GM12878 (cell line): Measurements from ENCODE around the gene HNRNPA1. TPM values are rescaled to one million over a fixed set of nuclear protein-coding genes. Genes with fewer than 3 reads are reported as not detected.

Experiments
- ATAC-seq: fragments of 200-7000 bp; cut with Tn5 transposase; 3 replicates; pipeline ENCODE4 v1.9.1; 2020; ENCODE audit warnings: mild to moderate bottlenecking, moderate library complexity
- BruUV-seq: library from RNA; stranded (reverse); fragments of 400-500 nt; replicated peaks from 2 replicates; lab custom pipeline; 2021; lab: Mats Ljungman, UMichigan
- CTCF ChIA-PET: fragments of 300-600 bp; sonication (Branson Sonifier 250); formaldehyde crosslinking; extraction: SDS; loops from one replicate; lab custom pipeline; 2021; ENCODE audit warnings: inconsistent platforms; lab: Yijun Ruan, JAX
- POLR2A ChIA-PET: fragments of 350-600 bp; formaldehyde crosslinking; extraction: SDS; loops from one replicate; lab custom pipeline; 2021; ENCODE audit warnings: inconsistent platforms; lab: Charles Lee
- RAD21 ChIA-PET: fragments of 300-600 bp; sonication (Branson Sonifier 250); formaldehyde crosslinking; loops from one replicate; lab custom pipeline; 2023; ENCODE audit warnings: antibody characterized with exemption; ENCODE audit not compliant: unreplicated experiment; lab: Charles Lee
- SMC1A ChIA-PET: fragments of 300-600 bp; sonication (Branson Sonifier 250); formaldehyde crosslinking; loops from one replicate; lab custom pipeline; 2023; ENCODE audit not compliant: unreplicated experiment, uncharacterized antibody; lab: Charles Lee
- DNase-seq: peaks from one replicate; pipeline ENCODE4 v3.0.0-alpha.2; 2011; ENCODE audit warnings: low read depth, low spot score
- FAIRE-seq: peaks from 3 replicates; lab custom pipeline; 2011; peaks lifted over from hg19 to GRCh38; lab: Jason Lieb, UNC
- H2AFZ ChIP-seq: 2 replicates; pipeline ENCODE4 v1.6.0; 2011; ENCODE audit warnings: low read depth, low read length, control low read depth; ENCODE audit not compliant: control insufficient read depth
- H3K27ac ChIP-seq: 2 replicates; pipeline ENCODE4 v1.5.1; 2011; ENCODE audit warnings: control low read depth; ENCODE audit not compliant: control insufficient read depth, insufficient read depth
- H3K27me3 ChIP-seq, 2 experiments: replicated peaks in 1 of 2; 2 replicates each; pipeline versions ENCODE4 v1.6.0 to v1.6.1; 2011; ENCODE audit warnings: low read length in 1 of 2; ENCODE audit not compliant: control insufficient read depth in 2 of 2, insufficient read depth in 2 of 2
- H3K36me3 ChIP-seq, 2 experiments: 2 replicates each; pipeline ENCODE4 v1.5.1; 2011; ENCODE audit warnings: low read length in 1 of 2; ENCODE audit not compliant: control insufficient read depth in 2 of 2, insufficient read depth in 2 of 2
- H3K4me1 ChIP-seq: 2 replicates; pipeline ENCODE4 v1.6.1; 2011; ENCODE audit warnings: mild to moderate bottlenecking, low read length, moderate library complexity, mixed read lengths; ENCODE audit not compliant: control insufficient read depth, insufficient read depth
- H3K4me2 ChIP-seq: 2 replicates; pipeline ENCODE4 v1.6.0; 2011; ENCODE audit warnings: control low read depth; ENCODE audit not compliant: control insufficient read depth, insufficient read depth
- H3K4me3 ChIP-seq: fragments of 200-600 bp; sonication (generic); 2 replicates; pipeline ENCODE4 v1.5.1; 2016
- H3K79me2 ChIP-seq: 2 replicates; pipeline ENCODE4 v1.6.0; 2011; ENCODE audit warnings: low read length; ENCODE audit not compliant: control insufficient read depth, insufficient read depth
- H3K9ac ChIP-seq: 2 replicates; pipeline ENCODE4 v1.8.0; 2011; ENCODE audit warnings: low read length, control low read depth, mixed read lengths; ENCODE audit not compliant: control insufficient read depth, insufficient read depth
- H3K9me3 ChIP-seq: replicated peaks from 3 replicates; pipeline ENCODE4 v1.5.1; 2011; ENCODE audit warnings: mild to moderate bottlenecking, low read length; ENCODE audit not compliant: control insufficient read depth, insufficient read depth
- H4K20me1 ChIP-seq: 2 replicates; pipeline ENCODE4 v1.6.0; 2011; ENCODE audit not compliant: control insufficient read depth, insufficient read depth
- ATF3 ChIP-seq: IDR thresholded peaks from 2 replicates; pipeline ENCODE4 v1.6.1; 2011; ENCODE audit warnings: low read depth, mild to moderate bottlenecking, low read length, moderate library complexity, borderline replicate concordance; ENCODE audit errors: extremely low read depth
- BACH1 ChIP-seq: fragments of 450-650 bp; IDR thresholded peaks from 2 replicates; pipeline ENCODE4 v1.6.1; 2017; ENCODE audit warnings: mild to moderate bottlenecking, borderline replicate concordance
- BCL3 ChIP-seq: IDR thresholded peaks from 2 replicates; pipeline ENCODE4 v1.6.1; 2011; ENCODE audit warnings: borderline replicate concordance, low read depth, mild to moderate bottlenecking, moderate library complexity, low read length; ENCODE audit not compliant: insufficient read depth, poor library complexity, severe bottlenecking
- BMI1 ChIP-seq: fragments of 450-650 bp; IDR thresholded peaks from 2 replicates; pipeline ENCODE4 v1.6.1; 2016; ENCODE audit warnings: mild to moderate bottlenecking, moderate library complexity, borderline replicate concordance
- CBFB ChIP-seq: IDR thresholded peaks from 2 replicates; pipeline ENCODE4 v1.6.1; 2016; ENCODE audit warnings: antibody characterized with exemption, low read depth
- CBX3 ChIP-seq: fragments of 200-600 bp; sonication (generic); IDR thresholded peaks from 2 replicates; pipeline ENCODE4 v1.6.1; 2016; ENCODE audit warnings: low read depth, borderline replicate concordance
- GATAD2B ChIP-seq: fragments of 450-650 bp; conservative IDR thresholded peaks from 2 replicates; pipeline ENCODE4 v1.6.1; 2017; ENCODE audit warnings: low read depth, mild to moderate bottlenecking, moderate library complexity
- MTA3 ChIP-seq: IDR thresholded peaks from 2 replicates; pipeline ENCODE4 v1.6.1; 2012; ENCODE audit warnings: low read length, inconsistent platforms, borderline replicate concordance
- PML ChIP-seq: IDR thresholded peaks from 2 replicates; pipeline ENCODE4 v1.6.1; 2012; ENCODE audit warnings: low read length, inconsistent platforms
- POLR2A ChIP-seq: IDR thresholded peaks from 2 replicates; pipeline ENCODE4 v1.6.1; 2011; ENCODE audit warnings: low read depth, mild to moderate bottlenecking, low read length
- POLR2AphosphoS2 ChIP-seq: IDR thresholded peaks from 2 replicates; pipeline ENCODE4 v1.6.1; 2011; ENCODE audit warnings: low read depth, mild to moderate bottlenecking, low read length, improper control_type of control experiment, moderate library complexity
- POLR2AphosphoS5 ChIP-seq: IDR thresholded peaks from 2 replicates; pipeline ENCODE4 v1.6.1; 2011; ENCODE audit warnings: mild to moderate bottlenecking, low read length, inconsistent platforms
- POU2F2 ChIP-seq: IDR thresholded peaks from 3 replicates; pipeline ENCODE4 v1.6.1; 2011; ENCODE audit warnings: low read depth, mild to moderate bottlenecking, low read length, borderline replicate concordance
- SMAD5 ChIP-seq: IDR thresholded peaks from 2 replicates; pipeline ENCODE4 v1.6.1; 2016; ENCODE audit warnings: antibody characterized with exemption, low read depth
- TARDBP ChIP-seq: IDR thresholded peaks from 2 replicates; pipeline ENCODE4 v1.6.1; 2016; ENCODE audit warnings: borderline replicate concordance
- ZBED1 ChIP-seq: IDR thresholded peaks from 2 replicates; pipeline ENCODE4 v1.6.1; 2016; ENCODE audit warnings: borderline replicate concordance
- ZNF687 ChIP-seq: fragments of 450-650 bp; IDR thresholded peaks from 2 replicates; pipeline ENCODE4 v1.6.1; 2017; ENCODE audit warnings: mild to moderate bottlenecking, moderate library complexity
- WGBS: methylation state at CpG from one replicate; pipeline ENCODE4 v1.1.6; 2016; ENCODE audit warnings: low lambda C conversion rate; ENCODE audit not compliant: insufficient replicate concordance, insufficient coverage; ENCODE audit errors: missing lambda C conversion rate; 5-methylcytosine and 5-hydroxymethylcytosine counted together
- in situ Hi-C: fragments of 300-500 bp; cut with MboI; formaldehyde crosslinking; loops from 9 replicates; pipeline ENCODE4 v1.14.3; 2018; ENCODE audit warnings: mixed read lengths
- intact Hi-C: fragments of 100-400 bp; cut with micrococcal nuclease; formaldehyde crosslinking; loops from one replicate; pipeline ENCODE4 v1.14.2; 2022; ENCODE audit not compliant: unreplicated experiment
- polyA plus RNA-seq, 11 experiments: library from polyadenylated mRNA; depleted of rRNA in 4 of 11; unstranded in 6 of 11; stranded (reverse) in 5 of 11; fragments of >200 nt; fragmentation: Nextera tagmentation in 4 of 11; fragmentation: Illumina TruSeq in 1 of 11; extraction: Ambion mirVana in 4 of 11; extraction: Trizol in 1 of 11; gene quantifications; 1 replicate in 1 of 11; 2 replicates in 10 of 11; pipeline versions ENCODE4 v1.2.1 to v1.2.3, GENCODE V29; 2011 to 2016; ENCODE audit warnings: inconsistent platforms in 2 of 11, missing spikeins in 2 of 11, low read depth in 1 of 11
- total RNA-seq, 4 experiments: library from RNA; depleted of rRNA in 3 of 4; stranded (reverse); fragments of >200 nt in 3 of 4; fragmentation: Illumina TruSeq in 1 of 4; extraction: Trizol in 1 of 4; gene quantifications; 2 replicates each; pipeline versions ENCODE4 v1.2.1 to v1.2.3, GENCODE V29; 2013 to 2021

Gene HNRNPA1
- total and polyA plus RNA-seq, 10 of the 15 experiments (the other 5 are each of a cell fraction or from before 2014, with no cell fraction given) = 630 to 2,342 (median 1,407) TPM

GRCh38 chr12:54287261-54288157 is 7.0 kb downstream of the HNRNPA1 start:
- no peak overlapping the region for H3K27ac ChIP-seq
- peaks cover 7% of the 10 kb centered on the region for H4K20me1 ChIP-seq
- H2AFZ ChIP-seq = no peak overlapping the region
- H3K4me1 ChIP-seq = peaks cover 3% of the 10 kb centered on the region; the same call in 1 of the 2 replicates
- no peaks in the 10 kb centered on the region for H3K9me3 ChIP-seq
- no peak overlapping the region for H3K4me3 ChIP-seq
- peaks cover 19 to 42% of the 10 kb centered on the region in 2 experiments for H3K36me3 ChIP-seq
- in situ Hi-C loops = no loop called here
- SMC1A ChIA-PET = interaction anchor here (0.9 to 1.9 kb wide), 8 partner anchors 9 to 151 kb away, joined by 3 to 11 read pairs (median 4); partner anchors contain the start of gene COPZ1
- H3K4me2 ChIP-seq = no peak overlapping the region
- 51% methylated on average over 8 of the region's 8 CpGs for WGBS
- ATAC-seq = peak; percentile 5
- no TSS peak for BruUV-seq
- CTCF ChIA-PET = interaction anchor here (0.8 to 3.5 kb wide), 16 partner anchors 8 to 112 kb away, joined by 3 to 15 read pairs (median 5); partner anchors contain the start of gene COPZ1
- DNase-seq = no peak
- POLR2A ChIA-PET = interaction anchor here (0.7 to 1.4 kb wide), 6 partner anchors 9 to 75 kb away, joined by 3 to 4 read pairs (median 4); no protein-coding TSS in a partner anchor
- H3K27me3 ChIP-seq = no peaks in the 10 kb centered on the region
- RAD21 ChIA-PET = interaction anchor here (1.0 to 2.0 kb wide), 4 partner anchors 33 to 112 kb away, joined by 3 to 9 read pairs (median 4); no protein-coding TSS in a partner anchor
- H3K9ac ChIP-seq = no peak overlapping the region
- intact Hi-C loops = no loop called here
- FAIRE-seq = no peak
- H3K79me2 ChIP-seq = peaks cover 29% of the 10 kb centered on the region
- TF ChIP-seq ATF3 (no peak), POLR2A (peak; percentile 81), ZBED1 (peak; percentile 81), GATAD2B (no peak), ZNF687 (no peak), BCL3 (peak; percentile 53), TARDBP (0 out of 2 replicates have a peak, but pooled peaks have one; percentile 52), PML (peak; percentile 72), BACH1 (peak; percentile 73; the same call in 1 of the 2 replicates), POLR2AphosphoS2 (peak; percentile 61; the same call in 1 of the 2 replicates), BMI1 (0 out of 2 replicates have a peak, but pooled peaks have one; percentile 29), MTA3 (peak; percentile 82; the same call in 1 of the 2 replicates), POLR2AphosphoS5 (peak; percentile 95), CBX3 (no peak), POU2F2 (peak; percentile 68; the same call in 2 of the 3 replicates), CBFB (no peak; the same call in 1 of the 2 replicates), SMAD5 (peak; percentile 87; the same call in 1 of the 2 replicates)
